Adrenal gland (tissue), 19 donors: Measurements from ENCODE around the gene LAYN. TPM values are rescaled to one million over a fixed set of nuclear protein-coding genes. Genes with fewer than 3 reads are reported as not detected.
A peak's percentile ranks its signal among the peaks of the same experiment; 100 is the strongest.

ENCODE experiments used
- DNase-seq, 7 donors: peaks; one replicate each; pipeline ENCODE4 v3.0.0-alpha.2; 2019 to 2020
- H3K27ac ChIP-seq, 5 donors: fragments of 200-600 bp; sonication (generic) in 4 of 5; 1 replicate in 3 of 5; 2 replicates in 2 of 5; pipeline versions ENCODE4 v1.5.1 to v1.8.0; 2016 to 2020; ENCODE audit warnings: mild to moderate bottlenecking in 1 of 5
- H3K27me3 ChIP-seq: fragments of 200-600 bp; 2 replicates; pipeline ENCODE4 v1.8.0; 2021
- H3K36me3 ChIP-seq, 2 donors: fragments of 200-600 bp; replicated peaks in 1 of 2; 1 replicate in 1 of 2; 2 replicates in 1 of 2; pipeline versions ENCODE4 v1.5.1 to v1.8.0; 2018 to 2022
- H3K4me1 ChIP-seq, 2 donors: fragments of 200-600 bp; replicated peaks in 1 of 2; 1 replicate in 1 of 2; 2 replicates in 1 of 2; pipeline versions ENCODE4 v1.5.1 to v1.8.0; 2018 to 2021
- H3K4me3 ChIP-seq, 4 donors: fragments of 200-600 bp; sonication (generic) in 3 of 4; one replicate each; pipeline ENCODE4 v1.5.1; 2016 to 2018
- H3K9me3 ChIP-seq, 3 donors: fragments of 200-600 bp; sonication (generic) in 1 of 3; replicated peaks in 1 of 3; 1 replicate in 2 of 3; 2 replicates in 1 of 3; pipeline versions ENCODE4 v1.5.1 to v1.8.0; 2016 to 2021
- CTCF ChIP-seq, 6 experiments: fragments of 450-650 bp in 4 of 6; fragments of 200-600 bp in 2 of 6; sonication (generic) in 1 of 6; IDR thresholded peaks; 1 replicate in 5 of 6; 2 replicates in 1 of 6; pipeline versions ENCODE4 v1.5.1 to v1.8.0; 2016 to 2021; ENCODE audit warnings: antibody characterized with exemption in 6 of 6, mild to moderate bottlenecking in 2 of 6, moderate library complexity in 1 of 6
- POLR2A ChIP-seq, 2 donors: fragments of 450-650 bp; IDR thresholded peaks; one replicate each; pipeline ENCODE4 v1.6.1; 2017; ENCODE audit warnings: antibody characterized with exemption in 2 of 2, mild to moderate bottlenecking in 2 of 2, moderate library complexity in 1 of 2
- WGBS, 4 donors: extraction: QIAGEN DNeasy Blood & Tissue Kit in 2 of 4; methylation state at CpG; one replicate each; pipeline versions ENCODE4 v1.1.5 to v1.1.7; 2013 to 2017; 5-methylcytosine and 5-hydroxymethylcytosine counted together
- intact Hi-C, 2 donors: fragments of 100-400 bp; cut with DNase I; formaldehyde crosslinking; loops; one replicate each; pipeline versions ENCODE4 v1.14.1 to v1.15.0; 2022 to 2023
- long read RNA-seq, 10 donors: library from polyadenylated mRNA in 3 of 10; unstranded in 2 of 10; stranded (forward) in 1 of 10; transcript quantifications; one replicate each; pipeline ENCODE4 v2.0.0 and lab custom pipeline, GENCODE V29; 2021 to 2026
- polyA plus RNA-seq, 3 donors: library from polyadenylated mRNA; stranded (reverse); fragments of 200-250 nt in 2 of 3; fragments of 350-450 nt in 1 of 3; fragmentation: Illumina TruSeq in 1 of 3; extraction: RNeasy Lipid Tissue Mini Kit (QIAGEN cat#74804) in 1 of 3; gene quantifications; one replicate each; pipeline ENCODE4 v1.2.3, GENCODE V29; 2013 to 2014
- total RNA-seq, 9 donors: library from RNA; depleted of rRNA in 4 of 9; stranded (reverse); fragments of >200 nt in 4 of 9; fragments of 120-200 nt in 1 of 9; fragmentation: NEBNext Ultra II Directional in 1 of 9; extraction: Animal tissue kit (Norgen Biotek cat#: 25700) in 1 of 9; gene quantifications; one replicate each; pipeline versions ENCODE4 v1.1.0 to v1.2.4, GENCODE V29; 2013 to 2023
- donor health status: healthy with polysubstance abuse.
- donor health status: Bipolar disorder and iron deficiency.
- donor health status: DM: yes; HTN: yes; CAD: no.
- donor health status: DM: no; HTN: no; CAD: no.
- donor health status: DM: no; HTN: no; CAD: no.
- donor health status: DM: yes; HTN: yes; CAD: no.

Gene LAYN
- total RNA-seq (1 to 10 TPM; 1.6 to 5.4 (median 2.3) TPM), polyA plus RNA-seq (1 to 10 TPM; 1.5 to 1.8 (median 1.7) TPM)
- long read RNA-seq, donor 1 = 0 reads
- long read RNA-seq, donor 2, partial matches to known transcripts = 0 of 1 reads
- long read RNA-seq, donor 2, other reads (novel, unspliced or antisense) = 0 of 1 reads
- long read RNA-seq, donor 3 = 0 reads
- long read RNA-seq, donor 4 = 0 reads
- long read RNA-seq, donor 5, partial matches to known transcripts = 0 of 4 reads
- long read RNA-seq, donor 5, other reads (novel, unspliced or antisense) = 0 of 4 reads
- long read RNA-seq, donor 6, partial matches to known transcripts = 0 of 3 reads
- long read RNA-seq, donor 6, other reads (novel, unspliced or antisense) = 0 of 3 reads
- long read RNA-seq, donor 7, partial matches to known transcripts = 0 of 1 reads
- long read RNA-seq, donor 7, other reads (novel, unspliced or antisense) = 0 of 1 reads
- long read RNA-seq, donor 8 = 0 reads
- long read RNA-seq, donor 9 = 0 reads
- long read RNA-seq, donor 10 = 0 reads

- 10 to 64% (median 18%) methylated on average over 10 to 70 of the region's 70 CpGs for WGBS, 4 donors
- no peaks in the 10 kb centered on the region for H3K9me3 ChIP-seq
- TF ChIP-seq POLR2A (IDR thresholded peaks at IDR 0.05) = peak in 1 of 2 donors; percentile 14
- TF ChIP-seq CTCF (IDR thresholded peaks at IDR 0.05) = no peak
- intact Hi-C loops = no loop called here
- peaks cover 20% of the 10 kb centered on the region for H3K27me3 ChIP-seq
- no peaks in the 10 kb centered on the region for H3K36me3 ChIP-seq
- H3K4me1 ChIP-seq = peaks cover 13 to 21% of the 10 kb centered on the region in 2 donors
- H3K4me3 ChIP-seq = peak within 1 kb of the TSS in 2 of 4 donors; percentile 18 to 63
- peak within 1 kb of the TSS in 2 of 5 donors; percentile 50 to 76 for H3K27ac ChIP-seq
- peak in 5 of 7 donors; percentile 22 to 40 (median 24) for DNase-seq
Measured at GRCh38 chr11:111540114-111540936, at the start of gene LAYN. TSS of gene LAYN (plus strand) at chr11:111540720. CDS start at chr11:111540844, 124 bp downstream.

GRCh38 chr11:111494040-111494439, 46.5 kb upstream of the LAYN start:
- Histone ChIP-seq H3K36me3 (no peaks in the 10 kb centered on the region), H3K4me1 (no peaks in the 10 kb centered on the region), H3K27ac (no peak overlapping the region), H3K4me3 (no peak overlapping the region), H3K9me3 (no peaks in the 10 kb centered on the region), H3K27me3 (no peaks in the 10 kb centered on the region)
- no peak for TF ChIP-seq POLR2A (IDR thresholded peaks at IDR 0.05)
- intact Hi-C loops = no loop called here
- no peak for DNase-seq
- WGBS, 4 donors = 52 to 84% (median 68%) methylated on average over 1 of the region's 1 CpG

- WGBS, 4 donors = 68 to 87% (median 82%) methylated on average over 5 of the region's 5 CpGs
Measured at GRCh38 chr11:111499483-111499882, 41.0 kb upstream of the LAYN start.

GRCh38 chr11:111500481-111500880, 40.0 kb upstream of the LAYN start:
- Histone ChIP-seq H3K27ac (no peak overlapping the region), H3K36me3 (no peaks in the 10 kb centered on the region), H3K4me1 (no peaks in the 10 kb centered on the region), H3K4me3 (no peak overlapping the region), H3K27me3 (peaks cover 5% of the 10 kb centered on the region), H3K9me3 (no peaks in the 10 kb centered on the region)
- intact Hi-C loops = no loop called here
- TF ChIP-seq CTCF (IDR thresholded peaks at IDR 0.05) (no peak), POLR2A (IDR thresholded peaks at IDR 0.05) (no peak)
- WGBS, 4 donors = 55 to 87% (median 62%) methylated on average over 1 of the region's 1 CpG
- no peak for DNase-seq

More at GRCh38 chr11:111499483-111499882, 41.0 kb upstream of the LAYN start:
- peaks cover 5% of the 10 kb centered on the region for H3K27me3 ChIP-seq
- no peak overlapping the region for H3K27ac ChIP-seq
- TF ChIP-seq CTCF (IDR thresholded peaks at IDR 0.05) (no peak), POLR2A (IDR thresholded peaks at IDR 0.05) (no peak)
- no peaks in the 10 kb centered on the region for H3K4me1 ChIP-seq
- no peaks in the 10 kb centered on the region for H3K9me3 ChIP-seq
- intact Hi-C loops = no loop called here
- H3K4me3 ChIP-seq = no peak overlapping the region
- no peak for DNase-seq
- H3K36me3 ChIP-seq = no peaks in the 10 kb centered on the region
